DOHH2 (cell line): ENCODE measurements around the gene ADIPOR2.

Experiments
- H3F3A ChIP-seq: fragments of 200-600 bp; sonication (generic), shearing (Covaris generic); 2 replicates; pipeline ENCODE4 v1.6.0; 2016; ENCODE audit warnings: antibody characterized with exemption, mild to moderate bottlenecking; ENCODE audit not compliant: control insufficient read depth, insufficient read depth
- H3K27ac ChIP-seq: fragments of 200-600 bp; sonication (generic); 2 replicates; pipeline ENCODE4 v1.5.1; 2014; ENCODE audit warnings: low read depth, mild to moderate bottlenecking, low read length, moderate library complexity
- H3K27me3 ChIP-seq: fragments of 200-600 bp; sonication (generic); 2 replicates; pipeline ENCODE4 v1.6.1; 2014; ENCODE audit warnings: mild to moderate bottlenecking, low read length, mixed read lengths; ENCODE audit not compliant: control insufficient read depth
- H3K36me3 ChIP-seq: fragments of 200-600 bp; sonication (generic); 2 replicates; pipeline ENCODE4 v1.6.1; 2014; ENCODE audit warnings: mild to moderate bottlenecking, low read length, moderate library complexity, mixed read lengths; ENCODE audit not compliant: control insufficient read depth
- H3K4me1 ChIP-seq: fragments of 200-600 bp; sonication (generic); 2 replicates; pipeline ENCODE4 v1.6.1; 2014; ENCODE audit warnings: mild to moderate bottlenecking, low read length, mixed read lengths; ENCODE audit not compliant: control insufficient read depth
- H3K4me2 ChIP-seq: fragments of 200-600 bp; sonication (generic); 2 replicates; pipeline ENCODE4 v1.6.0; 2014; ENCODE audit warnings: mild to moderate bottlenecking, low read length, moderate library complexity
- H3K4me3 ChIP-seq: fragments of 200-600 bp; sonication (generic); 2 replicates; pipeline ENCODE4 v1.5.1; 2014; ENCODE audit warnings: mild to moderate bottlenecking, low read length, mixed read lengths
- H3K79me2 ChIP-seq: fragments of 200-600 bp; sonication (generic); 2 replicates; pipeline ENCODE4 v1.6.1; 2014; ENCODE audit warnings: mild to moderate bottlenecking, low read length, mixed read lengths; ENCODE audit not compliant: control insufficient read depth
- H3K9me2 ChIP-seq: fragments of 200-600 bp; sonication (generic); replicated peaks from 2 replicates; pipeline ENCODE4 v1.6.1; 2014; ENCODE audit warnings: mild to moderate bottlenecking, low read length, mixed read lengths; ENCODE audit not compliant: control insufficient read depth
- H3K9me3 ChIP-seq: fragments of 200-600 bp; sonication (generic); 2 replicates; pipeline ENCODE4 v1.6.1; 2014; ENCODE audit warnings: antibody characterized with exemption, low read length, mixed read lengths; ENCODE audit not compliant: control insufficient read depth, insufficient read depth
- H4K20me1 ChIP-seq: fragments of 200-600 bp; sonication (generic); 2 replicates; pipeline ENCODE4 v1.6.0; 2014; ENCODE audit warnings: low read depth, mild to moderate bottlenecking, antibody characterized with exemption, low read length, moderate library complexity; ENCODE audit not compliant: control insufficient read depth, insufficient read depth
- EZH2phosphoT487 ChIP-seq: fragments of 200-600 bp; sonication (generic); IDR thresholded peaks from 2 replicates; pipeline ENCODE4 v1.6.1; 2017; ENCODE audit warnings: borderline replicate concordance, mild to moderate bottlenecking, antibody characterized with exemption, low read length, moderate library complexity, mixed read lengths
- TF ChIP-seq, protein P1 (sequence below): fragments of 200-600 bp; sonication (generic); IDR thresholded peaks from one replicate; pipeline ENCODE4 v1.5.1; 2014; ENCODE audit warnings: antibody characterized with exemption, mild to moderate bottlenecking, low read depth, low read length; ENCODE audit not compliant: poor library complexity, severe bottlenecking

The ADIPOR2 gene

DNA sequence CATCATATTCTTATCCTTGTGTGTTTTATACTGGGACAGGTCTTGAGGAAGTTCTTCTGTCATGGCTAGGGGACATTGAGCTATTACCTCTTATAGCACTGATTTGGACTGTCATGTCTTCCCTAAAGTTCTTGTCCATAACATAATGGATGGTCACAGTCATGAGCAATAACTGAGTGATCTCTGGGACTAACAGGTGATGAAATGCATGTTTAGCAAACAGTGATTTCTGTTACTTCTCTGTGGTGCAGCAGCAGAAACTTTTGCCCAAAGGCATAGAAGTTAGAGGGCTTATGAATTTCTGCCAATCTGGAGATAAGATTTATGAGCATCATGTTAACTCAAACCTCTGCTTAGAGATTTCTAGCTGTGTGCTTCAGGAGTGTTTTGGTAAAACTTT lies 5.9 kb downstream of the ADIPOR2 start:
- H3K4me2 ChIP-seq = no peak overlapping the region
- H3K79me2 ChIP-seq = peaks cover 100% of the 10 kb centered on the region
- no peak for TF ChIP-seq EZH2phosphoT487
- TF ChIP-seq, protein P1, sequence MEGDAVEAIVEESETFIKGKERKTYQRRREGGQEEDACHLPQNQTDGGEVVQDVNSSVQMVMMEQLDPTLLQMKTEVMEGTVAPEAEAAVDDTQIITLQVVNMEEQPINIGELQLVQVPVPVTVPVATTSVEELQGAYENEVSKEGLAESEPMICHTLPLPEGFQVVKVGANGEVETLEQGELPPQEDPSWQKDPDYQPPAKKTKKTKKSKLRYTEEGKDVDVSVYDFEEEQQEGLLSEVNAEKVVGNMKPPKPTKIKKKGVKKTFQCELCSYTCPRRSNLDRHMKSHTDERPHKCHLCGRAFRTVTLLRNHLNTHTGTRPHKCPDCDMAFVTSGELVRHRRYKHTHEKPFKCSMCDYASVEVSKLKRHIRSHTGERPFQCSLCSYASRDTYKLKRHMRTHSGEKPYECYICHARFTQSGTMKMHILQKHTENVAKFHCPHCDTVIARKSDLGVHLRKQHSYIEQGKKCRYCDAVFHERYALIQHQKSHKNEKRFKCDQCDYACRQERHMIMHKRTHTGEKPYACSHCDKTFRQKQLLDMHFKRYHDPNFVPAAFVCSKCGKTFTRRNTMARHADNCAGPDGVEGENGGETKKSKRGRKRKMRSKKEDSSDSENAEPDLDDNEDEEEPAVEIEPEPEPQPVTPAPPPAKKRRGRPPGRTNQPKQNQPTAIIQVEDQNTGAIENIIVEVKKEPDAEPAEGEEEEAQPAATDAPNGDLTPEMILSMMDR = no peak
- peaks cover 36% of the 10 kb centered on the region for H3K36me3 ChIP-seq
- peaks cover 31% of the 10 kb centered on the region; the same call in 1 of the 2 replicates for H4K20me1 ChIP-seq
- H3K9me2 ChIP-seq = no peaks in the 10 kb centered on the region
- H3K4me3 ChIP-seq = no peak overlapping the region
- H3F3A ChIP-seq = no peaks in the 10 kb centered on the region; the same call in 1 of the 2 replicates
- H3K4me1 ChIP-seq = peaks cover 23% of the 10 kb centered on the region
- H3K9me3 ChIP-seq = no peaks in the 10 kb centered on the region
- H3K27ac ChIP-seq = no peak overlapping the region
- no peaks in the 10 kb centered on the region for H3K27me3 ChIP-seq

DNA sequence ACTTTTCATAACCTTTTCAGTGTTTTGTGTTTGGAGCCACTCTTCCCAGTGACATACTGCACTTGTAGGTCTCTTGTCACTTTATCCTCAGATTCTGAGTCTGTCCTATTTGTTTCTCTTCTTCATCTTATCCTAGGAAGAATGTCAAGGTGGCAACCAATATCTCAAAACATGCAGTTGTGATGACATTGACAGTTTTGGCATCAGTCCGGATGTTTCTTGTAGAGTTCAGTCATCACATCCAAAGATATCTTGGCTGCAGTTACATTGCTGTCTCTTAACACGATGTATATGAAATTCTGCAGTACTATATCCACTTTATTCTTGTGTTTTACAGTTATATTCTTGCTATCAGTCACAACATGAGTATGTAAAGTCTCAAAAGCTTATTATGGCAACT lies 6.4 kb downstream of the ADIPOR2 start:
- H3K4me3 ChIP-seq = no peak overlapping the region
- H3K79me2 ChIP-seq = peaks cover 100% of the 10 kb centered on the region
- H3K4me1 ChIP-seq = peaks cover 20% of the 10 kb centered on the region
- no peaks in the 10 kb centered on the region for H3F3A ChIP-seq
- no peak for TF ChIP-seq EZH2phosphoT487
- TF ChIP-seq, protein P1 = no peak
- no peak overlapping the region for H3K27ac ChIP-seq
- no peaks in the 10 kb centered on the region for H3K9me3 ChIP-seq
- no peaks in the 10 kb centered on the region for H3K9me2 ChIP-seq
- H3K36me3 ChIP-seq = peaks cover 38% of the 10 kb centered on the region
- H3K4me2 ChIP-seq = no peak overlapping the region
- H4K20me1 ChIP-seq = peaks cover 30% of the 10 kb centered on the region; the same call in 1 of the 2 replicates
- H3K27me3 ChIP-seq = no peaks in the 10 kb centered on the region

DNA sequence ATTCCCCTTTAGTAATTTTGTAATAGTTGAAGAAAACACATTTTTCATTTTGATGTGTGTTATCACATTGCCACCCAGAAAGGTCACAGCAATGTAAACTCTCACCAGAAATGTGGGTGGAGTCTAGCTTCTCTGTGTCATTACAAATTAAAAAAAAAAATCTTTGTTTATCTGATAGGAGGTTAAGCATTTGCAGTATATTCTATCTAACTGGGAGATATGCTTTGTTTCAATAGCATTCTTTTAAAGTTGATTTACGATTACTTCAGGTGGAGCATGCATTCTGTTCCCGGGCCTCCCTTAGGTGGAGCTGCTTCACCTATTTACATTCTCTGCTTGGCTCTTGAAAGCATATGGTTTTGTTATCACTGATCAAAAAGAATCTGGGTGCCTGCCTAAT lies 7.8 kb downstream of the ADIPOR2 start:
- H3K79me2 ChIP-seq = peaks cover 100% of the 10 kb centered on the region
- H3K4me2 ChIP-seq = no peak overlapping the region

More for the DNA sequence above, 7.8 kb downstream of the ADIPOR2 start:
- no peaks in the 10 kb centered on the region for H3K27me3 ChIP-seq
- H3K4me1 ChIP-seq = peaks cover 7% of the 10 kb centered on the region
- no peak overlapping the region for H3K4me3 ChIP-seq
- no peak overlapping the region for H3K27ac ChIP-seq
- peaks cover 29% of the 10 kb centered on the region; the same call in 1 of the 2 replicates for H4K20me1 ChIP-seq
- H3K9me2 ChIP-seq = no peaks in the 10 kb centered on the region
- 0 out of 2 replicates have a peak, but pooled peaks cover 2% of the 10 kb centered on the region for H3F3A ChIP-seq
- TF ChIP-seq, protein P1 = no peak
- no peak for TF ChIP-seq EZH2phosphoT487
- no peaks in the 10 kb centered on the region for H3K9me3 ChIP-seq
- H3K36me3 ChIP-seq = peaks cover 31% of the 10 kb centered on the region
